HEK293 (cell line): ENCODE measurements around the gene CASP8.
A peak's percentile ranks its signal among the peaks of the same experiment; 100 is the strongest.

Experiments
- CTCF ChIA-PET: fragments of 350-600 bp; formaldehyde crosslinking; extraction: SDS; loops from one replicate; lab custom pipeline; 2021; ENCODE audit warnings: antibody characterized with exemption; lab: Yijun Ruan, JAX
- POLR2A ChIA-PET: fragments of 300-600 bp; formaldehyde crosslinking; extraction: SDS; loops from one replicate; lab custom pipeline; 2020; ENCODE audit warnings: antibody characterized with exemption, inconsistent platforms; lab: Yijun Ruan, JAX
- H3K27ac ChIP-seq: fragments of 200-500 bp; sonication (Bioruptor generic); 2 replicates; pipeline ENCODE4 v1.5.1; 2014; ENCODE audit warnings: low read depth, low read length, control low read depth, inconsistent platforms; ENCODE audit errors: extremely low read depth
- H3K36me3 ChIP-seq, 2 experiments: fragments of 200-500 bp in 1 of 2; sonication (Bioruptor generic) in 1 of 2; 1 replicate in 1 of 2; 2 replicates in 1 of 2; pipeline ENCODE4 v1.5.1; 2014 to 2017; ENCODE audit warnings: inconsistent platforms in 2 of 2, low read length in 2 of 2; ENCODE audit not compliant: control insufficient read depth in 2 of 2, insufficient read depth in 1 of 2
- H3K4me1 ChIP-seq: fragments of 200-500 bp; sonication (Bioruptor generic); 2 replicates; pipeline ENCODE4 v1.5.1; 2014; ENCODE audit warnings: mild to moderate bottlenecking, low read length, inconsistent platforms; ENCODE audit not compliant: control insufficient read depth, insufficient read depth
- H3K4me3 ChIP-seq: 2 replicates; pipeline ENCODE4 v1.5.1; 2011; ENCODE audit warnings: low read depth, mild to moderate bottlenecking, control low read depth, low read length, moderate library complexity
- H3K9me3 ChIP-seq: fragments of 200-500 bp; sonication (Bioruptor generic); 2 replicates; pipeline ENCODE4 v1.5.1; 2014; ENCODE audit warnings: low read depth, low read length, inconsistent platforms; ENCODE audit not compliant: control insufficient read depth, insufficient read depth
- BCL11A ChIP-seq: fragments of 450-650 bp; formaldehyde crosslinking; IDR thresholded peaks from 2 replicates; pipeline ENCODE4 v1.5.1; 2016; ENCODE audit warnings: low read depth, missing biosample characterization, missing genetic modification characterization
- EGR2 ChIP-seq: fragments of 450-650 bp; formaldehyde crosslinking; IDR thresholded peaks from 2 replicates; pipeline ENCODE4 v1.5.1; 2016; ENCODE audit warnings: low read depth, missing biosample characterization, missing genetic modification characterization
- GLI4 ChIP-seq: fragments of 450-650 bp; formaldehyde crosslinking; IDR thresholded peaks from 2 replicates; pipeline ENCODE4 v1.5.1; 2016; ENCODE audit warnings: missing biosample characterization, missing genetic modification characterization
- GLIS1 ChIP-seq: fragments of 450-650 bp; formaldehyde crosslinking; IDR thresholded peaks from 2 replicates; pipeline ENCODE4 v1.5.1; 2016; ENCODE audit warnings: missing biosample characterization, missing genetic modification characterization
- HOXA7 ChIP-seq: sonication (generic); formaldehyde crosslinking; IDR thresholded peaks from 2 replicates; pipeline ENCODE4 v1.8.1; 2022; ENCODE audit warnings: missing genetic modification reagents, borderline replicate concordance
- SCRT2 ChIP-seq: fragments of 450-650 bp; formaldehyde crosslinking; IDR thresholded peaks from 2 replicates; pipeline ENCODE4 v1.5.1; 2016; ENCODE audit warnings: missing biosample characterization, missing genetic modification characterization
- SP3 ChIP-seq: fragments of 450-650 bp; formaldehyde crosslinking; IDR thresholded peaks from 2 replicates; pipeline ENCODE4 v1.5.1; 2016; ENCODE audit warnings: missing biosample characterization, missing genetic modification characterization
- YY2 ChIP-seq: fragments of 450-650 bp; formaldehyde crosslinking; IDR thresholded peaks from 2 replicates; pipeline ENCODE4 v1.5.1; 2016; ENCODE audit warnings: missing biosample characterization, missing genetic modification characterization
- ZBTB17 ChIP-seq: fragments of 450-650 bp; formaldehyde crosslinking; IDR thresholded peaks from 2 replicates; pipeline ENCODE4 v1.5.1; 2016; ENCODE audit warnings: missing biosample characterization, missing genetic modification characterization
- ZIC2 ChIP-seq: fragments of 450-650 bp; formaldehyde crosslinking; IDR thresholded peaks from 2 replicates; pipeline ENCODE4 v1.5.1; 2016; ENCODE audit warnings: missing biosample characterization, missing genetic modification characterization
- ZNF10 ChIP-seq: fragments of 450-650 bp; formaldehyde crosslinking; IDR thresholded peaks from 2 replicates; pipeline ENCODE4 v1.5.1; 2017; ENCODE audit warnings: missing biosample characterization, missing genetic modification characterization
- ZNF2 ChIP-seq: fragments of 450-650 bp; formaldehyde crosslinking; IDR thresholded peaks from 2 replicates; pipeline ENCODE4 v1.5.1; 2016; ENCODE audit warnings: missing biosample characterization, missing genetic modification characterization
- ZNF223 ChIP-seq: fragments of 450-650 bp; formaldehyde crosslinking; IDR thresholded peaks from 2 replicates; pipeline ENCODE4 v1.5.1; 2016; ENCODE audit warnings: missing biosample characterization, missing genetic modification characterization
- ZNF24 ChIP-seq: fragments of 450-650 bp; formaldehyde crosslinking; IDR thresholded peaks from 2 replicates; pipeline ENCODE4 v1.5.1; 2016; ENCODE audit warnings: missing biosample characterization, missing genetic modification characterization
- ZNF248 ChIP-seq: fragments of 450-650 bp; formaldehyde crosslinking; IDR thresholded peaks from 2 replicates; pipeline ENCODE4 v1.5.1; 2017; ENCODE audit warnings: missing biosample characterization, missing genetic modification characterization
- ZNF292 ChIP-seq: fragments of 450-650 bp; formaldehyde crosslinking; IDR thresholded peaks from 2 replicates; pipeline ENCODE4 v1.5.1; 2016; ENCODE audit warnings: low read depth, missing biosample characterization, missing genetic modification characterization, borderline replicate concordance
- ZNF311 ChIP-seq: fragments of 450-650 bp; formaldehyde crosslinking; IDR thresholded peaks from 2 replicates; pipeline ENCODE4 v1.5.1; 2017; ENCODE audit warnings: missing biosample characterization, missing genetic modification characterization, borderline replicate concordance
- ZNF514 ChIP-seq: fragments of 450-650 bp; formaldehyde crosslinking; IDR thresholded peaks from 2 replicates; pipeline ENCODE4 v1.5.1; 2016; ENCODE audit warnings: missing biosample characterization, missing genetic modification characterization
- ZNF521 ChIP-seq: fragments of 450-650 bp; formaldehyde crosslinking; IDR thresholded peaks from 2 replicates; pipeline ENCODE4 v1.5.1; 2017; ENCODE audit warnings: missing biosample characterization, mild to moderate bottlenecking, missing genetic modification characterization
- ZNF623 ChIP-seq: fragments of 450-650 bp; formaldehyde crosslinking; IDR thresholded peaks from 2 replicates; pipeline ENCODE4 v1.5.1; 2016; ENCODE audit warnings: missing biosample characterization, missing genetic modification characterization
- ZNF660 ChIP-seq: fragments of 450-650 bp; IDR thresholded peaks from 2 replicates; pipeline ENCODE4 v1.5.1; 2018; ENCODE audit warnings: missing biosample characterization, mild to moderate bottlenecking, missing genetic modification characterization
- ZNF792 ChIP-seq: fragments of 450-650 bp; formaldehyde crosslinking; IDR thresholded peaks from 2 replicates; pipeline ENCODE4 v1.5.1; 2016; ENCODE audit warnings: missing biosample characterization, missing genetic modification characterization
- TF ChIP-seq, protein P1 (sequence below): fragments of 450-650 bp; IDR thresholded peaks from 2 replicates; pipeline ENCODE4 v1.5.1; 2018; ENCODE audit warnings: missing biosample characterization, missing genetic modification characterization
- TF ChIP-seq, protein P2 (sequence below): fragments of 450-650 bp; formaldehyde crosslinking; IDR thresholded peaks from 2 replicates; pipeline ENCODE4 v1.5.1; 2017; ENCODE audit warnings: missing biosample characterization, missing genetic modification characterization
- TF ChIP-seq, protein P3 (sequence below): fragments of 450-650 bp; formaldehyde crosslinking; IDR thresholded peaks from 2 replicates; pipeline ENCODE4 v1.5.1; 2016; ENCODE audit warnings: missing biosample characterization, missing genetic modification characterization
- TF ChIP-seq, protein P4 (sequence below): fragments of 450-650 bp; formaldehyde crosslinking; IDR thresholded peaks from 2 replicates; pipeline ENCODE4 v1.5.1; 2016; ENCODE audit warnings: missing biosample characterization, missing genetic modification characterization
- TF ChIP-seq, protein P5 (sequence below): fragments of 450-650 bp; formaldehyde crosslinking; IDR thresholded peaks from 2 replicates; pipeline ENCODE4 v1.5.1; 2017; ENCODE audit warnings: missing biosample characterization, mild to moderate bottlenecking, missing genetic modification characterization, moderate library complexity
- TF ChIP-seq, protein P6 (sequence below): fragments of 450-650 bp; formaldehyde crosslinking; IDR thresholded peaks from 2 replicates; pipeline ENCODE4 v1.5.1; 2016; ENCODE audit warnings: missing biosample characterization, missing genetic modification characterization

Gene CASP8

DNA sequence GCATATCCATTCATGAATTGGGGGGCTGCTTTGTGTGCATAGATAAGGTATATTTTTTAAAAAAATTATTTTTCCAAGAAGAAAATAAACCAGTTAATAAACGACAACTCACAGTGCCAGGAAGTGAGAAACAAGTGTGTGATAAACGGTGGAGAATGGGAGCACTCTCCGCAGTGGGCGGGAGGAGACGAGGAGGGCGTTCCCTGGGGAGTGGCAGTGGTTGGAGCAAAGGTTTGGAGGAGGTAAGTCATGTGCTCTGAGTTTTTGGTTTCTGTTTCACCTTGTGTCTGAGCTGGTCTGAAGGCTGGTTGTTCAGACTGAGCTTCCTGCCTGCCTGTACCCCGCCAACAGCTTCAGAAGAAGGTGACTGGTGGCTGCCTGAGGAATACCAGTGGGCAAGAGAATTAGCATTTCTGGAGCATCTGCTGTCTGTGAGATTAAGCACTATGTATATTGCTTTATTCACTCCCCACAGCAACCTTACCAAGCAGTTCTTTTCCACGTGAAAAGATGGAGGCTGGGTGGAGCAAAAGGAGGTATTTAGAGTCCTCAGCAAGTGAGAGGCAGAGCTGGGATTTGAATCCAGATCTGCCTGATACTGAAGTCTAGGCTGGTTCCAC, 27.0 kb upstream of the CASP8 start (continued):
- TF ChIP-seq, protein P1, sequence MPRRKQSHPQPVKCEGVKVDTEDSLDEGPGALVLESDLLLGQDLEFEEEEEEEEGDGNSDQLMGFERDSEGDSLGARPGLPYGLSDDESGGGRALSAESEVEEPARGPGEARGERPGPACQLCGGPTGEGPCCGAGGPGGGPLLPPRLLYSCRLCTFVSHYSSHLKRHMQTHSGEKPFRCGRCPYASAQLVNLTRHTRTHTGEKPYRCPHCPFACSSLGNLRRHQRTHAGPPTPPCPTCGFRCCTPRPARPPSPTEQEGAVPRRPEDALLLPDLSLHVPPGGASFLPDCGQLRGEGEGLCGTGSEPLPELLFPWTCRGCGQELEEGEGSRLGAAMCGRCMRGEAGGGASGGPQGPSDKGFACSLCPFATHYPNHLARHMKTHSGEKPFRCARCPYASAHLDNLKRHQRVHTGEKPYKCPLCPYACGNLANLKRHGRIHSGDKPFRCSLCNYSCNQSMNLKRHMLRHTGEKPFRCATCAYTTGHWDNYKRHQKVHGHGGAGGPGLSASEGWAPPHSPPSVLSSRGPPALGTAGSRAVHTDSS, result no peak
- no peak for TF ChIP-seq ZIC2
- no peak for TF ChIP-seq ZNF2
- TF ChIP-seq, protein P2, sequence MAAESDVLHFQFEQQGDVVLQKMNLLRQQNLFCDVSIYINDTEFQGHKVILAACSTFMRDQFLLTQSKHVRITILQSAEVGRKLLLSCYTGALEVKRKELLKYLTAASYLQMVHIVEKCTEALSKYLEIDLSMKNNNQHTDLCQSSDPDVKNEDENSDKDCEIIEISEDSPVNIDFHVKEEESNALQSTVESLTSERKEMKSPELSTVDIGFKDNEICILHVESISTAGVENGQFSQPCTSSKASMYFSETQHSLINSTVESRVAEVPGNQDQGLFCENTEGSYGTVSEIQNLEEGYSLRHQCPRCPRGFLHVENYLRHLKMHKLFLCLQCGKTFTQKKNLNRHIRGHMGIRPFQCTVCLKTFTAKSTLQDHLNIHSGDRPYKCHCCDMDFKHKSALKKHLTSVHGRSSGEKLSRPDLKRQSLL, result no peak
- TF ChIP-seq ZNF660, result no peak
- no peak for TF ChIP-seq HOXA7
- TF ChIP-seq, protein P3, sequence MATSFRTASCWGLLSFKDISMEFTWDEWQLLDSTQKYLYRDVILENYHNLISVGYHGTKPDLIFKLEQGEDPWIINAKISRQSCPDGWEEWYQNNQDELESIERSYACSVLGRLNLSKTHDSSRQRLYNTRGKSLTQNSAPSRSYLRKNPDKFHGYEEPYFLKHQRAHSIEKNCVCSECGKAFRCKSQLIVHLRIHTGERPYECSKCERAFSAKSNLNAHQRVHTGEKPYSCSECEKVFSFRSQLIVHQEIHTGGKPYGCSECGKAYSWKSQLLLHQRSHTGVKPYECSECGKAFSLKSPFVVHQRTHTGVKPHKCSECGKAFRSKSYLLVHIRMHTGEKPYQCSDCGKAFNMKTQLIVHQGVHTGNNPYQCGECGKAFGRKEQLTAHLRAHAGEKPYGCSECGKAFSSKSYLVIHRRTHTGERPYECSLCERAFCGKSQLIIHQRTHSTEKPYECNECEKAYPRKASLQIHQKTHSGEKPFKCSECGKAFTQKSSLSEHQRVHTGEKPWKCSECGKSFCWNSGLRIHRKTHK (tag by site-specific recombination), result no peak
- no peak for TF ChIP-seq ZNF248 (tag by site-specific recombination)
- peak; percentile 51 for TF ChIP-seq SCRT2
- 0 out of 2 replicates have a peak, but pooled peaks have one; percentile 14 for TF ChIP-seq GLIS1
- no peak for TF ChIP-seq ZNF292
- no peak for TF ChIP-seq EGR2 (tag by site-specific recombination)
- TF ChIP-seq ZNF311, result no peak
- no peak for TF ChIP-seq YY2 (tag by site-specific recombination)
- TF ChIP-seq ZNF24 (tag by site-specific recombination), result 0 out of 2 replicates have a peak, but pooled peaks have one; percentile 16
- TF ChIP-seq ZNF792 (tag by site-specific recombination), result no peak
- no peak for TF ChIP-seq ZNF521 (tag by site-specific recombination)
- TF ChIP-seq, protein P4, sequence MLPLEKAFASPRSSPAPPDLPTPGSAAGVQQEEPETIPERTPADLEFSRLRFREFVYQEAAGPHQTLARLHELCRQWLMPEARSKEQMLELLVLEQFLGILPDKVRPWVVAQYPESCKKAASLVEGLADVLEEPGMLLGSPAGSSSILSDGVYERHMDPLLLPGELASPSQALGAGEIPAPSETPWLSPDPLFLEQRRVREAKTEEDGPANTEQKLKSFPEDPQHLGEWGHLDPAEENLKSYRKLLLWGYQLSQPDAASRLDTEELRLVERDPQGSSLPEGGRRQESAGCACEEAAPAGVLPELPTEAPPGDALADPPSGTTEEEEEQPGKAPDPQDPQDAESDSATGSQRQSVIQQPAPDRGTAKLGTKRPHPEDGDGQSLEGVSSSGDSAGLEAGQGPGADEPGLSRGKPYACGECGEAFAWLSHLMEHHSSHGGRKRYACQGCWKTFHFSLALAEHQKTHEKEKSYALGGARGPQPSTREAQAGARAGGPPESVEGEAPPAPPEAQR, result no peak
- TF ChIP-seq BCL11A, result no peak
- no peak for TF ChIP-seq ZNF623 (tag by site-specific recombination)
- TF ChIP-seq SP3 (tag by site-specific recombination), result peak; percentile 82
- TF ChIP-seq ZNF223 (tag by site-specific recombination), result no peak

DNA sequence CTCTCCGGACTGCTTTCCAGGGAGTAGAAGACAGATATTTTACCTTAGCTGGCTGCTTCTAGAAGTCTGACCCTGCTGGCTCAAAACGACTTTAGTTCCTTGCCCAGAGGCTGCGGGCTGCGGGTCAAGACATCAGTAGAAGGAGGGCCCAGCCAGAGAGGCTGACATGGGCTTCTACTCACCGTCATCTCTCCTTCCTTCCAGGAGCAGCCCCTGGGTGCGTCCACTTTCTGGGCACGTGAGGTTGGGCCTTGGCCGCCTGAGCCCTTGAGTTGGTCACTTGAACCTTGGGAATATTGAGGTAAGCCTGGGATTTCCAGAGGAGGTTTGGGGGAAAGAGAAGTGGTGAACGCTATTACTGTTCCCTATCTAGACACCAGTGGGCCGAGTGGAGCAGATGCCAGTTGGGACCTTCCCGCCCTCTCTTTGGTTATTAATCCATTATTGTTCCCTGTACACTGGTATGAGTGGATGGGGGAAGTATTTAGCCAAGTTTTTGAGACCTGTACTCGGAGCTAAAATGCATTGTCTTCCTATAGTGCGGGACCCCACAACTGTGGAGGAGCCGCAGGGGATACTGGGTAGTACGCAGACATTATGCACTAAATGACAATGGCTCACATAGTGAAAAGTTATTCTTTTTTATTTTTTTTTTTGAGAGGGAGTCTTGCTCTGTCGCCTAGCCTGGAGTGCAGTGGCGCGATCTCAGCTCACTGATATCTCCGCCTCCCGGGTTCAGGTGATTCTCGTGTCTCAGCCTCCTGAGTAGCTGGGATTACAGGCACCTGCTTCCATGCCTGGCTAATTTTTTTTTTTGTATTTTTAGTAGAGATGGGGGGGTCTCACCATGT, 26.3 kb upstream of the CASP8 start:
- Histone ChIP-seq H3K36me3 (peaks cover 0 to 7% of the 10 kb centered on the region in 2 experiments; a peak in 1 of 3 replicates), H3K4me3 (no peak overlapping the region), H3K4me1 (no peaks in the 10 kb centered on the region), H3K27ac (peak overlapping the region; percentile 11; the same call in 1 of the 2 replicates), H3K9me3 (no peaks in the 10 kb centered on the region)
- CTCF ChIA-PET, result interaction anchor here (0.6 to 2.7 kb wide), 13 partner anchors 14 to 866 kb away, joined by 3 to 37 read pairs (median 5); no protein-coding TSS in a partner anchor
- POLR2A ChIA-PET, result no interaction called here
- TF ChIP-seq ZNF10 (tag by site-specific recombination) (peak; percentile 56; the same call in 1 of the 2 replicates), ZBTB17 (tag by site-specific recombination) (peak; percentile 22; the same call in 1 of the 2 replicates), GLI4 (tag by site-specific recombination) (no peak), ZNF514 (no peak)
- TF ChIP-seq, protein P5, sequence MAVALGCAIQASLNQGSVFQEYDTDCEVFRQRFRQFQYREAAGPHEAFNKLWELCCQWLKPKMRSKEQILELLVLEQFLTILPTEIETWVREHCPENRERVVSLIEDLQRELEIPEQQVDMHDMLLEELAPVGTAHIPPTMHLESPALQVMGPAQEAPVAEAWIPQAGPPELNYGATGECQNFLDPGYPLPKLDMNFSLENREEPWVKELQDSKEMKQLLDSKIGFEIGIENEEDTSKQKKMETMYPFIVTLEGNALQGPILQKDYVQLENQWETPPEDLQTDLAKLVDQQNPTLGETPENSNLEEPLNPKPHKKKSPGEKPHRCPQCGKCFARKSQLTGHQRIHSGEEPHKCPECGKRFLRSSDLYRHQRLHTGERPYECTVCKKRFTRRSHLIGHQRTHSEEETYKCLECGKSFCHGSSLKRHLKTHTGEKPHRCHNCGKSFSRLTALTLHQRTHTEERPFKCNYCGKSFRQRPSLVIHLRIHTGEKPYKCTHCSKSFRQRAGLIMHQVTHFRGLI, result 0 out of 2 replicates have a peak, but pooled peaks have one; percentile 18
- TF ChIP-seq, protein P6, sequence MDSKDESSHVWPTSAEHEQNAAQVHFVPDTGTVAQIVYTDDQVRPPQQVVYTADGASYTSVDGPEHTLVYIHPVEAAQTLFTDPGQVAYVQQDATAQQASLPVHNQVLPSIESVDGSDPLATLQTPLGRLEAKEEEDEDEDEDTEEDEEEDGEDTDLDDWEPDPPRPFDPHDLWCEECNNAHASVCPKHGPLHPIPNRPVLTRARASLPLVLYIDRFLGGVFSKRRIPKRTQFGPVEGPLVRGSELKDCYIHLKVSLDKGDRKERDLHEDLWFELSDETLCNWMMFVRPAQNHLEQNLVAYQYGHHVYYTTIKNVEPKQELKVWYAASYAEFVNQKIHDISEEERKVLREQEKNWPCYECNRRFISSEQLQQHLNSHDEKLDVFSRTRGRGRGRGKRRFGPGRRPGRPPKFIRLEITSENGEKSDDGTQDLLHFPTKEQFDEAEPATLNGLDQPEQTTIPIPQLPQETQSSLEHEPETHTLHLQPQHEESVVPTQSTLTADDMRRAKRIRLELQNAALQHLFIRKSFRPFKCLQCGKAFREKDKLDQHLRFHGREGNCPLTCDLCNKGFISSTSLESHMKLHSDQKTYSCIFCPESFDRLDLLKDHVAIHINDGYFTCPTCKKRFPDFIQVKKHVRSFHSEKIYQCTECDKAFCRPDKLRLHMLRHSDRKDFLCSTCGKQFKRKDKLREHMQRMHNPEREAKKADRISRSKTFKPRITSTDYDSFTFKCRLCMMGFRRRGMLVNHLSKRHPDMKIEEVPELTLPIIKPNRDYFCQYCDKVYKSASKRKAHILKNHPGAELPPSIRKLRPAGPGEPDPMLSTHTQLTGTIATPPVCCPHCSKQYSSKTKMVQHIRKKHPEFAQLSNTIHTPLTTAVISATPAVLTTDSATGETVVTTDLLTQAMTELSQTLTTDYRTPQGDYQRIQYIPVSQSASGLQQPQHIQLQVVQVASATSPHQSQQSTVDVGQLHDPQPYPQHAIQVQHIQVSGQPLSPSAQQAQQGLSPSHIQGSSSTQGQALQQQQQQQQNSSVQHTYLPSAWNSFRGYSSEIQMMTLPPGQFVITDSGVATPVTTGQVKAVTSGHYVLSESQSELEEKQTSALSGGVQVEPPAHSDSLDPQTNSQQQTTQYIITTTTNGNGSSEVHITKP (tag by site-specific recombination), result peak; percentile 92
